Measurements from ENCODE around the gene ZYG11A. TPM values are rescaled to one million over a fixed set of nuclear protein-coding genes. Genes with fewer than 3 reads are reported as not detected.

Gene ZYG11A
- total and polyA plus RNA-seq, 2 of the 8 experiments (the other 6 are each of a cell fraction or from before 2014, with no cell fraction given), result 0.89 to 2.6 TPM

- H3K56ac ChIP-seq (replicated peaks; ENCODE audit: insufficient read length, low read depth, low read length), result no peak overlapping the region
- H4K5ac ChIP-seq (ENCODE audit: insufficient read length, low read depth, low read length), result no peak overlapping the region
- no peak overlapping the region for H3K4ac ChIP-seq (replicated peaks; ENCODE audit: insufficient read length, low read depth, low read length)
- H4K20me1 ChIP-seq (replicated peaks in 1 of 2; ENCODE audit: control insufficient read depth in 1 of 2, insufficient read depth in 2 of 2, low read length in 2 of 2), result no peaks in the 10 kb centered on the region
- no peaks in the 10 kb centered on the region for H3K36me3 ChIP-seq (ENCODE audit: control insufficient read depth in 2 of 4, insufficient read depth in 4 of 4, low read length in 3 of 4)
- no peak overlapping the region for H2BK5ac ChIP-seq (ENCODE audit: low read depth, low read length)
- no peaks in the 10 kb centered on the region for H3K79me2 ChIP-seq (ENCODE audit: control insufficient read depth in 1 of 2, insufficient read depth in 2 of 2, low read length in 2 of 2)
- H3K27ac ChIP-seq (ENCODE audit: low read depth, low read length), result no peak overlapping the region
- H3K79me1 ChIP-seq (ENCODE audit: low read depth, low read length), result no peaks in the 10 kb centered on the region
- H3K27me3 ChIP-seq (replicated peaks in 1 of 4; ENCODE audit: control insufficient read depth in 3 of 4, extremely low read depth in 1 of 4, insufficient read depth in 3 of 4, low read length in 3 of 4), result no peaks in the 10 kb centered on the region
- H2AK5ac ChIP-seq (ENCODE audit: low read depth, low read length), result no peak overlapping the region
- H3K23me2 ChIP-seq (ENCODE audit: low read depth, low read length), result no peaks in the 10 kb centered on the region
- H2BK15ac ChIP-seq (ENCODE audit: low read length), result no peak overlapping the region
- no peaks in the 10 kb centered on the region for H3K4me1 ChIP-seq (replicated peaks in 1 of 4; ENCODE audit: control insufficient read depth in 3 of 4, insufficient read depth in 4 of 4, low read length in 3 of 4)
- TF ChIP-seq SIX5 (IDR thresholded peaks at IDR 0.05; ENCODE audit: low read depth, low read length) (no peak), SRF (IDR thresholded peaks at IDR 0.05; ENCODE audit: low read depth, low read length) (no peak)
- H2BK12ac ChIP-seq (ENCODE audit: low read depth, low read length), result no peak overlapping the region
- no peak overlapping the region for H3K14ac ChIP-seq (ENCODE audit: insufficient read length)
- H4K91ac ChIP-seq (replicated peaks; ENCODE audit: insufficient read length, low read length), result no peak overlapping the region
- POLR2A ChIA-PET (ENCODE audit: partially characterized antibody), result interaction anchor here (0.7 kb wide), 1 partner anchor 29 kb away, joined by 4 read pairs; no protein-coding TSS in a partner anchor
- FAIRE-seq (no peak), DNase-seq (ENCODE audit: low read depth in 1 of 2, low spot score in 2 of 2) (no peak)
- H3K18ac ChIP-seq (ENCODE audit: extremely low read depth, low read length), result no peak overlapping the region
- no peak overlapping the region for H2BK120ac ChIP-seq (replicated peaks; ENCODE audit: low read depth, low read length)
- H3K9ac ChIP-seq (replicated peaks in 1 of 4; ENCODE audit: extremely low read depth in 1 of 4, low read depth in 3 of 4, low read length in 3 of 4), result no peak overlapping the region
- H4K8ac ChIP-seq (ENCODE audit: extremely low read depth, insufficient read depth, low read length), result no peak overlapping the region
- H3K4me3 ChIP-seq (ENCODE audit: extremely low read depth in 1 of 4, insufficient read depth in 2 of 4, low read depth in 3 of 4, low read length in 4 of 4), result no peak overlapping the region
- H3K9me3 ChIP-seq (ENCODE audit: insufficient read depth in 2 of 2, low read depth in 1 of 2, low read length in 1 of 2), result no peaks in the 10 kb centered on the region
- WGBS, 2 experiments (ENCODE audit: extremely low coverage in 1 of 2, insufficient coverage in 1 of 2, insufficient read length in 1 of 2, insufficient replicate concordance in 2 of 2, low coverage in 1 of 2, low lambda C conversion rate in 2 of 2, missing lambda C conversion rate in 1 of 2), result 71% methylated on average over 2 of the region's 2 CpGs; no CpG with 5 or more reads in 1 of the 2 experiments
- H3K4me2 ChIP-seq (ENCODE audit: insufficient read depth in 1 of 2, low read depth in 2 of 2, low read length in 2 of 2), result no peak overlapping the region
- no peak overlapping the region for H2AFZ ChIP-seq (ENCODE audit: low read length)
- no peak overlapping the region for H2BK20ac ChIP-seq (ENCODE audit: low read length)
- CTCF ChIA-PET (ENCODE audit: partially characterized antibody), result interaction anchor here (0.6 to 0.7 kb wide), 2 partner anchors 43 to 151 kb away, joined by 3 to 4 read pairs; no protein-coding TSS in a partner anchor
- no peak overlapping the region for H3K23ac ChIP-seq (ENCODE audit: insufficient read length)
These were observed 20.3 kb downstream of the ZYG11A start for GRCh38 chr1:52862666-52863458.
